Activated CD4-positive, alpha-beta memory T cell treated with anti-CD3 and anti-CD28 coated beads for 36 hours (primary cell): ENCODE results near the gene KRTAP20-3. TPM values are rescaled to one million over a fixed set of nuclear protein-coding genes. Genes with fewer than 3 reads are reported as not detected.

ENCODE experiments used
- total RNA-seq, 2 experiments: library from RNA; stranded (reverse); gene quantifications; one replicate each; pipeline ENCODE4 v1.2.3, GENCODE V29; 2021

Gene KRTAP20-3
- total RNA-seq, 2 experiments from 2014 or later: not detected

Other genes starting within 250 kb of the KRTAP20-3 start
- not detected for gene KRTAP13-1, start 246.8 kb upstream of the KRTAP20-3 start, total RNA-seq
- not detected for gene KRTAP13-3, start 216.9 kb upstream of the KRTAP20-3 start, total RNA-seq
- not detected for gene KRTAP13-4, start 212.6 kb upstream of the KRTAP20-3 start, total RNA-seq
- gene KRTAP15-1, start 202.6 kb upstream of the KRTAP20-3 start, total RNA-seq: not detected
- gene KRTAP19-1, start 162.5 kb upstream of the KRTAP20-3 start, total RNA-seq: not detected
- not detected for gene KRTAP19-2, start 155.4 kb upstream of the KRTAP20-3 start, total RNA-seq
- not detected for gene KRTAP19-3, start 150.9 kb upstream of the KRTAP20-3 start, total RNA-seq
- gene KRTAP19-4, start 145.7 kb upstream of the KRTAP20-3 start, total RNA-seq: not detected
- gene KRTAP19-5, start 140.7 kb upstream of the KRTAP20-3 start, total RNA-seq: not detected
- gene KRTAP19-6, start 101.0 kb upstream of the KRTAP20-3 start, total RNA-seq: not detected
- not detected for gene KRTAP19-7, start 81.5 kb upstream of the KRTAP20-3 start, total RNA-seq
- not detected for gene KRTAP22-2, start 52.5 kb upstream of the KRTAP20-3 start, total RNA-seq
- gene KRTAP6-3, start 50.4 kb upstream of the KRTAP20-3 start, total RNA-seq: not detected
- gene KRTAP6-2, start 44.0 kb upstream of the KRTAP20-3 start, total RNA-seq: not detected
- gene KRTAP22-1, start 41.8 kb upstream of the KRTAP20-3 start, total RNA-seq: not detected
- not detected for gene KRTAP6-1, start 28.9 kb upstream of the KRTAP20-3 start, total RNA-seq
- gene KRTAP20-1, start 26.4 kb upstream of the KRTAP20-3 start, total RNA-seq: not detected
- gene KRTAP20-4, start 22.2 kb upstream of the KRTAP20-3 start, total RNA-seq: not detected
- gene KRTAP20-2, start 7.7 kb upstream of the KRTAP20-3 start, total RNA-seq: not detected
- not detected for gene KRTAP21-3, start 75.9 kb downstream of the KRTAP20-3 start, total RNA-seq
- gene KRTAP21-2, start 104.4 kb downstream of the KRTAP20-3 start, total RNA-seq: not detected
- gene KRTAP21-1, start 112.6 kb downstream of the KRTAP20-3 start, total RNA-seq: not detected
- not detected for gene KRTAP8-1, start 170.4 kb downstream of the KRTAP20-3 start, total RNA-seq
- gene KRTAP7-1, start 186.9 kb downstream of the KRTAP20-3 start, total RNA-seq: not detected
- gene KRTAP11-1, start 238.7 kb downstream of the KRTAP20-3 start, total RNA-seq: not detected